Activated naive CD8-positive, alpha-beta T cell treated with anti-CD3 and anti-CD28 coated beads for 36 hours (primary cell): ENCODE results near the gene SCUBE2. TPM values are rescaled to one million over a fixed set of nuclear protein-coding genes. Genes with fewer than 3 reads are reported as not detected.

Experiments used
- DNase-seq: peaks from one replicate; pipeline ENCODE4 v3.0.0; 2021
- H3K27ac Mint-ChIP-seq: one replicate; pipeline ENCODE4 v1.8.0; 2022; ENCODE audit warnings: mild to moderate bottlenecking, moderate library complexity, mixed read lengths
- H3K27me3 Mint-ChIP-seq: one replicate; pipeline ENCODE4 v1.8.0; 2022; ENCODE audit warnings: mild to moderate bottlenecking, mixed read lengths
- H3K36me3 Mint-ChIP-seq: one replicate; pipeline ENCODE4 v1.8.0; 2021; ENCODE audit warnings: mild to moderate bottlenecking, mixed read lengths
- H3K4me1 Mint-ChIP-seq: one replicate; pipeline ENCODE4 v1.8.0; 2021; ENCODE audit warnings: mixed read lengths
- H3K4me3 Mint-ChIP-seq: one replicate; pipeline ENCODE4 v1.8.0; 2022; ENCODE audit warnings: mild to moderate bottlenecking, moderate library complexity, mixed read lengths
- H3K9me3 Mint-ChIP-seq: one replicate; pipeline ENCODE4 v1.8.0; 2022; ENCODE audit warnings: mixed read lengths
- total RNA-seq, 2 experiments: library from RNA; stranded (reverse); gene quantifications; one replicate each; pipeline ENCODE4 v1.2.3, GENCODE V29; 2021

SCUBE2 gene
- total RNA-seq, 2 experiments from 2014 or later: not detected

- no peak for DNase-seq
- Mint-ChIP-seq H3K9me3 (no peaks in the 10 kb centered on the region), H3K4me3 (no peak overlapping the region), H3K27me3 (peaks cover 74% of the 10 kb centered on the region), H3K27ac (no peak overlapping the region), H3K36me3 (no peaks in the 10 kb centered on the region), H3K4me1 (no peaks in the 10 kb centered on the region)
These were observed 673 bp upstream of the SCUBE2 start for GRCh38 chr11:9092072-9092471.

GRCh38 chr11:9090488-9091043 is 833 bp downstream of the SCUBE2 start:
- Mint-ChIP-seq H3K4me1 (no peaks in the 10 kb centered on the region), H3K4me3 (no peak overlapping the region), H3K27ac (no peak overlapping the region), H3K36me3 (no peaks in the 10 kb centered on the region), H3K9me3 (no peaks in the 10 kb centered on the region), H3K27me3 (peaks cover 80% of the 10 kb centered on the region)
- no peak for DNase-seq

- H3K36me3 Mint-ChIP-seq: no peaks in the 10 kb centered on the region
- H3K9me3 Mint-ChIP-seq: no peaks in the 10 kb centered on the region
- no peak overlapping the region for H3K27ac Mint-ChIP-seq
- no peaks in the 10 kb centered on the region for H3K4me1 Mint-ChIP-seq
- no peak for DNase-seq
- H3K27me3 Mint-ChIP-seq: peaks cover 77% of the 10 kb centered on the region
- no peak overlapping the region for H3K4me3 Mint-ChIP-seq
These were observed 1.8 kb downstream of the SCUBE2 start for GRCh38 chr11:9089636-9090035.

- Mint-ChIP-seq H3K4me1 (no peaks in the 10 kb centered on the region), H3K27ac (no peak overlapping the region), H3K36me3 (no peaks in the 10 kb centered on the region), H3K4me3 (no peak overlapping the region), H3K27me3 (peaks cover 72% of the 10 kb centered on the region), H3K9me3 (no peaks in the 10 kb centered on the region)
- no peak for DNase-seq
These were observed 2.3 kb downstream of the SCUBE2 start for GRCh38 chr11:9089061-9089460.

GRCh38 chr11:9082575-9082974 is 8.8 kb downstream of the SCUBE2 start:
- Mint-ChIP-seq H3K4me3 (no peak overlapping the region), H3K36me3 (no peaks in the 10 kb centered on the region), H3K27me3 (peaks cover 23% of the 10 kb centered on the region), H3K27ac (no peak overlapping the region), H3K9me3 (no peaks in the 10 kb centered on the region), H3K4me1 (peaks cover 3% of the 10 kb centered on the region)
- no peak for DNase-seq

- H3K36me3 Mint-ChIP-seq: no peaks in the 10 kb centered on the region
- H3K4me3 Mint-ChIP-seq: no peak overlapping the region
- no peaks in the 10 kb centered on the region for H3K9me3 Mint-ChIP-seq
- no peak for DNase-seq
- peaks cover 3% of the 10 kb centered on the region for H3K4me1 Mint-ChIP-seq
- peaks cover 12% of the 10 kb centered on the region for H3K27me3 Mint-ChIP-seq
- no peak overlapping the region for H3K27ac Mint-ChIP-seq
These were observed 10.2 kb downstream of the SCUBE2 start for GRCh38 chr11:9081153-9081552.

GRCh38 chr11:9078113-9079086 is 13.0 kb downstream of the SCUBE2 start:
- Mint-ChIP-seq H3K36me3 (no peaks in the 10 kb centered on the region), H3K27me3 (peaks cover 17% of the 10 kb centered on the region), H3K9me3 (no peaks in the 10 kb centered on the region), H3K27ac (no peak overlapping the region), H3K4me3 (no peak overlapping the region), H3K4me1 (peaks cover 3% of the 10 kb centered on the region)
- DNase-seq: no peak

GRCh38 chr11:9077164-9077563 is 14.2 kb downstream of the SCUBE2 start:
- Mint-ChIP-seq H3K4me1 (peaks cover 3% of the 10 kb centered on the region), H3K36me3 (no peaks in the 10 kb centered on the region), H3K4me3 (no peak overlapping the region), H3K27me3 (peaks cover 17% of the 10 kb centered on the region), H3K27ac (no peak overlapping the region), H3K9me3 (no peaks in the 10 kb centered on the region)
- DNase-seq: no peak

- Mint-ChIP-seq H3K36me3 (no peaks in the 10 kb centered on the region), H3K4me1 (peaks cover 3% of the 10 kb centered on the region), H3K27ac (no peak overlapping the region), H3K9me3 (no peaks in the 10 kb centered on the region), H3K4me3 (no peak overlapping the region), H3K27me3 (peaks cover 17% of the 10 kb centered on the region)
- DNase-seq: no peak
These were observed 14.7 kb downstream of the SCUBE2 start for GRCh38 chr11:9076661-9077060.

GRCh38 chr11:9076046-9076445 is 15.4 kb downstream of the SCUBE2 start:
- DNase-seq: no peak
- Mint-ChIP-seq H3K27ac (no peak overlapping the region), H3K27me3 (peaks cover 18% of the 10 kb centered on the region), H3K36me3 (no peaks in the 10 kb centered on the region), H3K4me3 (no peak overlapping the region), H3K4me1 (peaks cover under 1% of the 10 kb centered on the region), H3K9me3 (no peaks in the 10 kb centered on the region)

- Mint-ChIP-seq H3K4me1 (no peaks in the 10 kb centered on the region), H3K27me3 (peaks cover 22% of the 10 kb centered on the region), H3K36me3 (no peaks in the 10 kb centered on the region), H3K4me3 (no peak overlapping the region), H3K9me3 (no peaks in the 10 kb centered on the region), H3K27ac (no peak overlapping the region)
- DNase-seq: no peak
These were observed 15.8 kb downstream of the SCUBE2 start for GRCh38 chr11:9075556-9075955.

GRCh38 chr11:9074338-9075029 is 16.9 kb downstream of the SCUBE2 start:
- Mint-ChIP-seq H3K27ac (no peak overlapping the region), H3K27me3 (peaks cover 16% of the 10 kb centered on the region), H3K36me3 (no peaks in the 10 kb centered on the region), H3K4me1 (no peaks in the 10 kb centered on the region), H3K9me3 (no peaks in the 10 kb centered on the region), H3K4me3 (no peak overlapping the region)
- no peak for DNase-seq

GRCh38 chr11:9073466-9074225 is 17.8 kb downstream of the SCUBE2 start:
- Mint-ChIP-seq H3K4me3 (no peak overlapping the region), H3K4me1 (no peaks in the 10 kb centered on the region), H3K27ac (no peak overlapping the region), H3K36me3 (no peaks in the 10 kb centered on the region), H3K27me3 (peaks cover 21% of the 10 kb centered on the region), H3K9me3 (no peaks in the 10 kb centered on the region)
- no peak for DNase-seq

- Mint-ChIP-seq H3K4me1 (no peaks in the 10 kb centered on the region), H3K27ac (no peak overlapping the region), H3K4me3 (no peak overlapping the region), H3K9me3 (no peaks in the 10 kb centered on the region), H3K36me3 (no peaks in the 10 kb centered on the region), H3K27me3 (peaks cover 21% of the 10 kb centered on the region)
- no peak for DNase-seq
These were observed 18.7 kb downstream of the SCUBE2 start for GRCh38 chr11:9072626-9073176.
